Middle frontal gyrus (tissue), 1 donor: Measurements from ENCODE around the gene RASGRP4.
"Not testable (repeated sequence)": the region's sequence is repeated elsewhere in the genome, so short reads cannot be mapped to it uniquely, and the experiment has no call there.

Experiments used
- DNase-seq: peaks from one replicate; pipeline ENCODE4 v3.0.0-alpha.2; 2015; ENCODE audit warnings: low spot score; ENCODE audit errors: extremely low spot score

Gene RASGRP4

DNA sequence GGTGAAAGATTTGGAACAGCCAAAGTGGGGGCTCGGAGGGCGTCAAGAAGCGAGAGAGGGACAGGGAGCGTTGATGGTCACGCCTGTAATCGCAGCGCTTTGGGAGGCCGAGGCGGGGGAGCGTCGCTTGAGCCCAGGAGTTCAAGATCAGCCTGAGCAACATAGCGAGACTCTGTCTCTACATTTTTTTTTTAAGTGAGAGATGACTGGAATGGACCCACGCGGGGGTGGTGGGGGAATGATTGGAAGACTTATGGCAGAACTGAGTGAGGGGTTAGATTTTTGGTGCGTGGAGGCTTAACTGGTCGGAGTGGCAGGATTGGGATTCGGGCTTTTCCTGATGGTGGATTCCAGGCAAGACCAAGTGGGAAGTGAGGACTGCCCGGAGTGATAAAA lies 50.9 kb downstream of the RASGRP4 start:
- no peak for DNase-seq

GRCh38 chr19:38374332-38375097 lies 51.5 kb downstream of the RASGRP4 start, which contains the start of gene PSMD8:
Gene PSMD8 (plus strand): TSS chr19:38374571. CDS start chr19:38374602, 31 bp downstream.
- peak; percentile 97 for DNase-seq

DNA sequence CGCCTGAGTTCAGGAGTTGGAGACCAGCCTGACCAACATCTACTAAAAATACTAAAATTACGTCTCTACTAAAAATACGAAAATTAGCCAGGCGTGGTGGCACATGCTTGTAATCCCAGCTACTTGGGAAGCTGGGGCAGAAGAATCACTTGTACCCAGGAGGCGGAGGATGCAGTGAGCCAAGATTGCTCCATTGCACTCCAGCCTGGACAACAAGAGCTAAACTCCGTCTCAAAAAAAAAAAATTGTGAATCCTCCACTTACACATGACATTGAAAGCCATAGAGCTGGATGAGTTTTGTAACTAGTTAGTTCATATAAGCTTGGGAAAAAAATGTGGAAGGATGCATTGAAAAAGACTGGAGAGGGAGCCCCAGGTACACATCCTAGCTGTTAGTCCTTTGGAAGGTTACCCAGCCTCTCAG lies 52.1 kb downstream of the RASGRP4 start:
- DNase-seq: no peak

- no peak for DNase-seq
These were observed 54.9 kb downstream of the RASGRP4 start for GRCh38 chr19:38371081-38371480.

- DNase-seq: no peak
These were observed 55.7 kb downstream of the RASGRP4 start for GRCh38 chr19:38370299-38370698.

DNA sequence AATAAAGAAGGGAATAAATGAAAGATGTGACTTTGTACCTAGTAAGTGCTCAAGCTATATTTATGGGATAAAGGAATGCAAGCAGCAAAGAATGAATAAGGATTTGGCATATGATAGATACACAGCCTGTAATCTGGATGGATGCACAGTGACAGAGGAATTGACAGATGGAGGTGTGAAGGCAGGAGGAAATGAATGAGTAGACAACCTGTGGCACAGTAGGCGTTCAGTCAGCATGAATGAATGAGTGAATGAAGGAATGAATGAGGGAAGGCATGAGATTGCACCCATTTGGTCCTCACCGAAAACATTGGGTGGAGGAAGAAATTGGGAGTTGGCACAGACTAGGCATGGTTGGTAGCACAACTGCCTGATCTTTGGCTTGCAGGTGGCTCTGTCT lies 56.4 kb downstream of the RASGRP4 start:
- DNase-seq: no peak

GRCh38 chr19:38367041-38367440 lies 59.0 kb downstream of the RASGRP4 start:
- DNase-seq: no peak

GRCh38 chr19:38362946-38363688 lies 62.9 kb downstream of the RASGRP4 start:
- not testable (repeated sequence) for DNase-seq

DNA sequence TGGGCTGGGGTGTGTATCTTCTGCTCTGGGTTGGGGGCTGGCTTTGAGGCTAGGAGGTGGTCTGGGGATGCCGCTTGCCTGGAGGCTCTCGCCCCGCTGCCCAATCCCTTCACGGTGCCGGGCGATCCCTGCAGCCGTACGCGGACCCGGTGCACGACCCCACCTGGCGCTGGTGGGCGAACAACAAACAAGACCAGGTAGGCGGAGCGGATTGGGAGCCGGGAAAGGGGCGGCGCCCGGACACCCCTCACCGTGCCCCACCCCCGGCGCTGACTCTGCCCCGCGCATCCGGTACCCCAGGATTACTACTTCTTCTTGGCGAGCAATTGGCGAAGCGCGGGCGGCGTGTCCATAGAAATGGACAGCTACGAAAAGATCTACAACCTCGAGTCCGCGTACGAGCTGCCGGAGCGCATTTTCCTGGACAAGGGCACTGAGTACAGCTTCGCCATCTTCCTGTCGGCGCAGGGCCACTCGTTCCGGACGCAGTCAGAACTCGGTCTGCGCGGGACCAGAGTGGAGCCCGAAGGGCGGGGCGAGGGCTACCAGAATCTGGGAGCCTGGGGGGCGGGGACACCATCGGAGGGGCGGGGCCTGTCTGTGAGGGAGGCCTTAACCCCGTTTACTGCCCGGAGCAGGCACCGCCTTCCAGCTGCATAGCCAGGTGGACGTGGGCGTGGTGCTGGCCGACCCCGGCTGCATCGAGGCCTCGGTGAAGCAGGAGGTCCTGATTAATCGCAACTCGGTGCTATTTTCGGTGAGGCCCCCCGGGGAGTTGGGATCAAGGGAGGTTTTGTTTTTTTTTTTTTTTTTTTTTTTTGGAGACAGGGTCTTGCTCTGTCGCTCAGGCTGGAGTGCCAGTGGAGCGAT lies 63.7 kb downstream of the RASGRP4 start:
- no peak for DNase-seq

- no peak for DNase-seq
These were observed 64.4 kb downstream of the RASGRP4 start for GRCh38 chr19:38361633-38362075.

GRCh38 chr19:38360839-38361631 lies 65.0 kb downstream of the RASGRP4 start:
- no peak for DNase-seq

GRCh38 chr19:38360351-38360750 lies 65.7 kb downstream of the RASGRP4 start:
- DNase-seq: no peak

DNA sequence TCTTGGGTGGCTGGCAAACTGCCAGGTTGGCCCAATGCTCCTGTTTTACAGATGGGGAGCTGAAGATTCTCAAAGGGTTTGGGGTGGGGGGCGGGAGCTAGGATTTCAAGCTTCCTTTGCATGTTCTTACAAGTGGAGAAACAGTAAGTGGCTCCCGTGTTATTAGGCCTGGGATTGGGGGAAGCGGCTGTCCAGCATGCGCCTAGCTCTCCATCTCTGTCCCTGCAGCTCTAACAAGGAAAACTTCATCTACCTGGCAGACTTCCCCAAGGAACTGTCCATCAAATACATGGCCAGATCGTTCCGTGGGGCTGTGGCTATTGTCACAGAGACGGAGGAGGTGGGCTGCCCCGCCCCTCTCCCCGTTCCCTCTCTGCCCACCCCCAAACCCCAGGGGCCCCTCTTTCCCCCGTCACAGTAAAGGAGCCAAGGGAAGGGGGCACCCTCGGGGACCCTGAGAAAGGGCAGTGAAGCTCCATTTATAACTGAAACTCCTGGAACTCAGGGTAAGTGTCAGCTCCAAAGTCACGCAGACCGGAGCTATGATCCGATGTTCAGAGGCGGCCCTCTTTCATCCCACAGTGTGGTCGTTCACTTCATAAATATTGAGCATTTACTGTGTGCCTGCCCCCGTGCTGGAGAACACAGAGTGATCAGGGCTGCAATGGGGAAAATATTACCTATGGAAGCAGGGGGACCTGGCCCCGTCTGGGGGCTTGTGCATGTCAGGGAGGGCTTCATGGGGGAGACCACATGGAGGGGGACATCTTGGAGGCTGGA lies 66.6 kb downstream of the RASGRP4 start:
- no peak for DNase-seq
